IPS-18a (cell line): ENCODE measurements around the gene SLAMF7.

Experiments used
- H3K27ac ChIP-seq: one replicate; pipeline ENCODE4 v1.5.1; 2013; ENCODE audit warnings: low read length
- H3K27me3 ChIP-seq: one replicate; pipeline ENCODE4 v1.6.1; 2013; ENCODE audit warnings: mild to moderate bottlenecking, low read length; ENCODE audit not compliant: control insufficient read depth, insufficient read depth
- H3K36me3 ChIP-seq: one replicate; pipeline ENCODE4 v1.6.1; 2013; ENCODE audit warnings: low read depth, low read length; ENCODE audit not compliant: control insufficient read depth
- H3K4me1 ChIP-seq: one replicate; pipeline ENCODE4 v1.6.1; 2013; ENCODE audit warnings: low read depth, low read length; ENCODE audit not compliant: control insufficient read depth
- H3K4me3 ChIP-seq: one replicate; pipeline ENCODE4 v1.5.1; 2013; ENCODE audit warnings: low read length
- H3K9ac ChIP-seq: one replicate; pipeline ENCODE4 v1.6.1; 2013; ENCODE audit warnings: mild to moderate bottlenecking, low read length, moderate library complexity
- H3K9me3 ChIP-seq: one replicate; pipeline ENCODE4 v1.6.1; 2013; ENCODE audit warnings: low read depth, low read length; ENCODE audit not compliant: control insufficient read depth

The SLAMF7 gene

GRCh38 chr1:160748181-160748877 lies 9.3 kb downstream of the SLAMF7 start:
- H3K27ac ChIP-seq = no peak overlapping the region
- H3K36me3 ChIP-seq = no peaks in the 10 kb centered on the region
- H3K27me3 ChIP-seq = no peaks in the 10 kb centered on the region
- H3K9me3 ChIP-seq = no peaks in the 10 kb centered on the region
- H3K9ac ChIP-seq = no peak overlapping the region
- H3K4me1 ChIP-seq = peaks cover 5% of the 10 kb centered on the region
- no peak overlapping the region for H3K4me3 ChIP-seq

DNA sequence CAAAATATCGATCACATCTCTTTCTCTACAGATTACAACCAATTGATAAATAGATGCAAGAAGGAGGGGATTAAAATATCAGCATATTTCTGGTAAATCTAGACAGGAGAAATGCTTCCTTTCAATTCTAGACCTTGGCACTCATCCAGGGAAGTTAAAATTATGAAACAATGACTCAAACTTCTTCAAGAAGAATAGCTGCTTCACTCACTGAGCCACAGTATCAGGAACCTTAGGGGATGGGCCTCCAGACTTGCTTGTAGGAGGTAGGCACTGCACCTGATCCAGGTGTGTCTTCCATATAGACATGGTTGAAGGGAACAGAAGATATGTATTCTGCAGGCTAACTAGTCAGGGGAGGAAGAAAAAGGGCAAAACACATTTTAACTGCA lies 9.8 kb downstream of the SLAMF7 start:
- Histone ChIP-seq H3K27ac (no peak overlapping the region), H3K4me1 (peaks cover 5% of the 10 kb centered on the region), H3K36me3 (no peaks in the 10 kb centered on the region), H3K9me3 (no peaks in the 10 kb centered on the region), H3K27me3 (no peaks in the 10 kb centered on the region), H3K9ac (no peak overlapping the region), H3K4me3 (no peak overlapping the region)

GRCh38 chr1:160750608-160751007 lies 11.6 kb downstream of the SLAMF7 start:
- H3K27me3 ChIP-seq = no peaks in the 10 kb centered on the region
- H3K36me3 ChIP-seq = no peaks in the 10 kb centered on the region
- no peak overlapping the region for H3K27ac ChIP-seq
- H3K9me3 ChIP-seq = no peaks in the 10 kb centered on the region
- peaks cover 5% of the 10 kb centered on the region for H3K4me1 ChIP-seq
- no peak overlapping the region for H3K9ac ChIP-seq
- no peak overlapping the region for H3K4me3 ChIP-seq

DNA sequence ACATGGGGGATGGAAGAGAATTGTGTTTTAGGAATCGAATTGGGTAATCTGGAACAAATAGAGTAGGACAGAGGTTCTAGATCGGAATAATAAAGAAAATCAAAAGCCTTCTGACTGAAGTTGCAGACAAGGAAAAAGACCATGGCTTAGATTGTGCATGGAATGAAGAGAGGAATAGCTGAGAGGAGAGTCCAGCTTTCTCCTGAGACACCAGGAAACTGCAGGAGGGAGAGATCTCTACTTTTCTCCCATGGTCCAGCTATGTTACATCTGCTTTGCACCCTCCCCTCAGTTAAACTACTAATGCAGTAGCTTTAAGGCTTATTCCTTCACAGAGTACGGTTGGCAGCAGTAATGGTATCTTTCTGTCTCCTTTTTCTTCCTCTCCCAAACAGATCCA lies 13.4 kb downstream of the SLAMF7 start:
- Histone ChIP-seq H3K4me3 (no peak overlapping the region), H3K27ac (no peak overlapping the region), H3K9ac (no peak overlapping the region), H3K9me3 (no peaks in the 10 kb centered on the region), H3K4me1 (no peaks in the 10 kb centered on the region), H3K27me3 (no peaks in the 10 kb centered on the region), H3K36me3 (no peaks in the 10 kb centered on the region)

GRCh38 chr1:160752924-160753323 lies 13.9 kb downstream of the SLAMF7 start:
- H3K4me3 ChIP-seq = no peak overlapping the region
- H3K27ac ChIP-seq = no peak overlapping the region
- no peak overlapping the region for H3K9ac ChIP-seq
- no peaks in the 10 kb centered on the region for H3K4me1 ChIP-seq
- H3K36me3 ChIP-seq = no peaks in the 10 kb centered on the region
- H3K27me3 ChIP-seq = no peaks in the 10 kb centered on the region
- no peaks in the 10 kb centered on the region for H3K9me3 ChIP-seq

DNA sequence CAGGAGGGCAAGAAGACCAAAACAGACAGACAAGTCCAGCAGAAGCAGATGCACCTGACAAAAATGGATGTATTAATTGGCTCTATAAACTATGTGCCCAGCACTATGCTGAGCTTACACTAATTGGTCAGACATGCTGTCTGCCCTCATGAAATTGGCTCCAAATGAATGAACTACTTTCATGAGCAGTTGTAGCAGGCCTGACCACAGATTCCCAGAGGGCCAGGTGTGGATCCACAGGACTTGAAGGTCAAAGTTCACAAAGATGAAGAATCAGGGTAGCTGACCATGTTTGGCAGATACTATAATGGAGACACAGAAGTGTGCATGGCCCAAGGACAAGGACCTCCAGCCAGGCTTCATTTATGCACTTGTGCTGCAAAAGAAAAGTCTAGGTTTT lies 14.5 kb downstream of the SLAMF7 start:
- H3K9me3 ChIP-seq = no peaks in the 10 kb centered on the region
- no peak overlapping the region for H3K27ac ChIP-seq
- H3K4me3 ChIP-seq = no peak overlapping the region
- H3K9ac ChIP-seq = no peak overlapping the region
- no peaks in the 10 kb centered on the region for H3K36me3 ChIP-seq
- no peaks in the 10 kb centered on the region for H3K27me3 ChIP-seq
- no peaks in the 10 kb centered on the region for H3K4me1 ChIP-seq

GRCh38 chr1:160755461-160755860 lies 16.4 kb downstream of the SLAMF7 start:
- Histone ChIP-seq H3K9ac (no peak overlapping the region), H3K9me3 (no peaks in the 10 kb centered on the region), H3K4me1 (no peaks in the 10 kb centered on the region), H3K36me3 (no peaks in the 10 kb centered on the region), H3K27ac (no peak overlapping the region), H3K4me3 (no peak overlapping the region), H3K27me3 (no peaks in the 10 kb centered on the region)

GRCh38 chr1:160755911-160756848 lies 17.1 kb downstream of the SLAMF7 start:
- H3K4me1 ChIP-seq = no peaks in the 10 kb centered on the region
- no peaks in the 10 kb centered on the region for H3K27me3 ChIP-seq

GRCh38 chr1:160756849-160757201 lies 17.8 kb downstream of the SLAMF7 start:
- H3K9me3 ChIP-seq = no peaks in the 10 kb centered on the region
- H3K4me3 ChIP-seq = no peak overlapping the region
- H3K9ac ChIP-seq = no peak overlapping the region
- no peaks in the 10 kb centered on the region for H3K27me3 ChIP-seq
- H3K27ac ChIP-seq = no peak overlapping the region
- H3K36me3 ChIP-seq = no peaks in the 10 kb centered on the region
- no peaks in the 10 kb centered on the region for H3K4me1 ChIP-seq

More at GRCh38 chr1:160755911-160756848, 17.1 kb downstream of the SLAMF7 start:
- Histone ChIP-seq H3K4me3 (no peak overlapping the region), H3K9ac (no peak overlapping the region), H3K9me3 (no peaks in the 10 kb centered on the region), H3K27ac (no peak overlapping the region), H3K36me3 (no peaks in the 10 kb centered on the region)

GRCh38 chr1:160758521-160758920 lies 19.5 kb downstream of the SLAMF7 start:
- Histone ChIP-seq H3K4me1 (no peaks in the 10 kb centered on the region), H3K36me3 (no peaks in the 10 kb centered on the region), H3K27ac (no peak overlapping the region), H3K9me3 (no peaks in the 10 kb centered on the region), H3K4me3 (no peak overlapping the region), H3K9ac (no peak overlapping the region), H3K27me3 (no peaks in the 10 kb centered on the region)

DNA sequence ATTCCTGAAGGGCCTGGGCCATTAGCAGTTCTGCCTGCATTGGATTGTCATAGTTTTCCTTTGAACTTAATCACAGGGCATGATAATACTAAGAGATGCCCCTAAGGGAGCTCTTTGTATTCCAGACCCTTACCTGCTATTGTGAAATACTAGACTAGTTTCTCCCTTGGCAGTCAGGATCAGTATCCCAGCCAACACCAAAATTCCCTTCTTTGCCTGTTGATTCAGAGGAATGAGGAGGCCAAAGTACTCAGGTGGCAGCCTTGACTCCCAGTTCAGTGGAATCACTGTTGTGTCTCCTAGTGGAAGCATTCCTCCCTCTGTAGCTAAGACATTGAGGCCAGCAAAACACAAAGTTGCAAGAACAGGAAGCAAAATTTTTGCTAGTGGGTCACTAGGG lies 20.7 kb downstream of the SLAMF7 start:
- Histone ChIP-seq H3K27ac (no peak overlapping the region), H3K27me3 (no peaks in the 10 kb centered on the region), H3K4me3 (no peak overlapping the region), H3K36me3 (no peaks in the 10 kb centered on the region), H3K9me3 (no peaks in the 10 kb centered on the region), H3K9ac (no peak overlapping the region), H3K4me1 (no peaks in the 10 kb centered on the region)

- Histone ChIP-seq H3K4me1 (no peaks in the 10 kb centered on the region), H3K4me3 (no peak overlapping the region), H3K27ac (no peak overlapping the region), H3K9me3 (no peaks in the 10 kb centered on the region), H3K9ac (no peak overlapping the region), H3K36me3 (no peaks in the 10 kb centered on the region), H3K27me3 (no peaks in the 10 kb centered on the region)
Measured at GRCh38 chr1:160761046-160761445, 22.0 kb downstream of the SLAMF7 start.
